VCaP (cell line): ENCODE data around the gene TXN.
"Not testable (repeated sequence)": the region's sequence is repeated elsewhere in the genome, so short reads cannot be mapped to it uniquely, and the experiment has no call there.

Experiments used
- H3K27ac ChIP-seq: fragments of 450-650 bp; 2 replicates; pipeline ENCODE4 v1.5.1; 2017
- CTCF ChIP-seq: fragments of 450-650 bp; conservative IDR thresholded peaks from 2 replicates; pipeline ENCODE4 v1.5.1; 2017; ENCODE audit warnings: mild to moderate bottlenecking, moderate library complexity

TXN gene

GRCh38 chr9:110257097-110257841 is 962 bp upstream of the TXN start:
- peak overlapping the region; percentile 93 for H3K27ac ChIP-seq
- TF ChIP-seq CTCF, result no peak

- peak overlapping the region; percentile 93 for H3K27ac ChIP-seq
- TF ChIP-seq CTCF, result no peak
Observed at GRCh38 chr9:110255463-110256379, 586 bp downstream of the TXN start.

GRCh38 chr9:110255034-110255462 is 1.3 kb downstream of the TXN start:
- peak overlapping the region; percentile 93 for H3K27ac ChIP-seq
- TF ChIP-seq CTCF, result no peak

GRCh38 chr9:110254500-110254899 is 1.8 kb downstream of the TXN start:
- TF ChIP-seq CTCF, result no peak
- H3K27ac ChIP-seq, result peak overlapping the region; percentile 93

- no peak for TF ChIP-seq CTCF
- no peak overlapping the region for H3K27ac ChIP-seq
Observed at GRCh38 chr9:110252509-110253139, 3.7 kb downstream of the TXN start.

- not testable (repeated sequence) for H3K27ac ChIP-seq
Observed at GRCh38 chr9:110251770-110252169, 4.5 kb downstream of the TXN start.

- no peak overlapping the region for H3K27ac ChIP-seq
- no peak for TF ChIP-seq CTCF
Observed at GRCh38 chr9:110251212-110251611, 5.1 kb downstream of the TXN start.
